K562 (cell line): ENCODE data around the gene GRIK1. TPM values are rescaled to one million over a fixed set of nuclear protein-coding genes. Genes with fewer than 3 reads are reported as not detected.
A peak's percentile ranks its signal among the peaks of the same experiment; 100 is the strongest.

Experiments used
- ATAC-seq: fragments of 200-7000 bp; cut with Tn5 transposase; 3 replicates; pipeline ENCODE4 v1.9.1; 2020; ENCODE audit warnings: moderate library complexity
- BruUV-seq: library from RNA; stranded (reverse); fragments of 400-500 nt; replicated peaks from 2 replicates; lab custom pipeline; 2021; lab: Mats Ljungman, UMichigan
- CTCF ChIA-PET: fragments of 300-600 bp; formaldehyde crosslinking; extraction: SDS; loops from one replicate; lab custom pipeline; 2021; ENCODE audit warnings: low intra/inter-chr PET ratio; lab: Yijun Ruan, JAX
- POLR2A ChIA-PET: fragments of 300-600, 350-650 bp; sonication (Branson Sonifier 250); formaldehyde crosslinking; extraction: SDS; loops from one replicate; lab custom pipeline; 2021; ENCODE audit warnings: antibody characterized with exemption, inconsistent platforms; lab: Yijun Ruan, JAX
- DNase-seq, 4 experiments: peaks; one replicate each; pipeline versions ENCODE4 v3.0.0 to v3.0.0-alpha.2; 2011 to 2018; ENCODE audit warnings: low spot score in 3 of 4, mixed read lengths in 3 of 4; ENCODE audit errors: extremely low read depth in 1 of 4
- FAIRE-seq: peaks from 2 replicates; lab custom pipeline; 2011; peaks lifted over from hg19 to GRCh38; lab: Jason Lieb, UNC
- H2AFZ ChIP-seq: 2 replicates; pipeline ENCODE4 v1.6.0; 2011; ENCODE audit warnings: low read depth, low read length, control low read depth, inconsistent platforms
- H3K27ac ChIP-seq: fragments of 200-600 bp; 3 replicates; pipeline ENCODE4 v1.8.0; 2011; ENCODE audit warnings: low read depth, mild to moderate bottlenecking, control low read depth, inconsistent platforms, low read length, moderate library complexity, mixed read lengths; ENCODE audit errors: extremely low read depth
- H3K27me3 ChIP-seq, 2 experiments: fragments of 300-600 bp in 1 of 2; 2 replicates in 1 of 2; 3 replicates in 1 of 2; pipeline versions ENCODE4 v1.6.0 to v1.8.0; 2011; ENCODE audit warnings: inconsistent platforms in 2 of 2, low read length in 2 of 2, mild to moderate bottlenecking in 1 of 2, mixed read lengths in 1 of 2, moderate library complexity in 1 of 2; ENCODE audit not compliant: control insufficient read depth in 2 of 2, insufficient read depth in 2 of 2
- H3K36me3 ChIP-seq: fragments of 300-600 bp; 3 replicates; pipeline ENCODE4 v1.8.0; 2011; ENCODE audit warnings: mild to moderate bottlenecking, low read length, inconsistent platforms; ENCODE audit not compliant: control insufficient read depth, insufficient read depth
- H3K4me1 ChIP-seq, 2 experiments: fragments of 200-600 bp in 1 of 2; replicated peaks in 1 of 2; 2 replicates in 1 of 2; 3 replicates in 1 of 2; pipeline versions ENCODE4 v1.5.1 to v1.8.0; 2011; ENCODE audit warnings: inconsistent platforms in 2 of 2, low read length in 2 of 2, mild to moderate bottlenecking in 1 of 2, mixed read lengths in 1 of 2, moderate library complexity in 1 of 2; ENCODE audit not compliant: control insufficient read depth in 2 of 2, insufficient read depth in 2 of 2
- H3K4me2 ChIP-seq: 2 replicates; pipeline ENCODE4 v1.6.1; 2011; ENCODE audit warnings: low read length, control low read depth, inconsistent platforms, mixed read lengths; ENCODE audit not compliant: insufficient read depth
- H3K4me3 ChIP-seq: fragments of 200-600 bp; sonication (generic), shearing (Covaris generic); 2 replicates; pipeline ENCODE4 v1.5.1; 2016; ENCODE audit warnings: control low read depth, inconsistent platforms
- H3K79me2 ChIP-seq: fragments of 200-600 bp; 3 replicates; pipeline ENCODE4 v1.8.0; 2011; ENCODE audit warnings: low read length, inconsistent platforms; ENCODE audit not compliant: control insufficient read depth, insufficient read depth
- H3K9ac ChIP-seq, 2 experiments: 2 replicates each; pipeline versions ENCODE4 v1.6.0 to v1.6.1; 2011; ENCODE audit warnings: low read depth in 2 of 2, low read length in 2 of 2, control low read depth in 1 of 2, inconsistent platforms in 1 of 2, mild to moderate bottlenecking in 1 of 2, mixed read lengths in 1 of 2; ENCODE audit not compliant: insufficient read depth in 1 of 2
- H3K9me1 ChIP-seq: one replicate; pipeline ENCODE4 v1.6.0; 2011; ENCODE audit warnings: inconsistent platforms, mild to moderate bottlenecking, low read length, moderate library complexity; ENCODE audit not compliant: control insufficient read depth, insufficient read depth
- H3K9me3 ChIP-seq: replicated peaks from 2 replicates; pipeline ENCODE4 v1.5.1; 2011; ENCODE audit warnings: low read depth, low read length, inconsistent platforms; ENCODE audit not compliant: control insufficient read depth, insufficient read depth
- H4K20me1 ChIP-seq: replicated peaks from 2 replicates; pipeline ENCODE4 v1.6.1; 2011; ENCODE audit warnings: low read length, inconsistent platforms, mixed read lengths; ENCODE audit not compliant: control insufficient read depth, insufficient read depth
- ATF1 ChIP-seq, 2 experiments: fragments of 450-650 bp in 1 of 2; IDR thresholded peaks; 2 replicates each; pipeline ENCODE4 v1.6.1; 2016; ENCODE audit warnings: missing compliant biosample characterization in 1 of 2, missing genetic modification characterization in 1 of 2
- PHF8 ChIP-seq: fragments of 200-600 bp; sonication (generic); IDR thresholded peaks from 2 replicates; pipeline ENCODE4 v1.6.1; 2012; ENCODE audit warnings: mixed run types, mild to moderate bottlenecking, inconsistent platforms, low read length, moderate library complexity, borderline replicate concordance
- PURB ChIP-seq: sonication (generic); formaldehyde crosslinking; IDR thresholded peaks from 2 replicates; pipeline ENCODE4 v1.9.0; 2021; ENCODE audit warnings: low read depth, mild to moderate bottlenecking, missing genetic modification reagents
- RAD21 ChIP-seq, 2 experiments: fragments of 250-450 bp in 1 of 2; fragments of 450-650 bp in 1 of 2; sonication (Bioruptor Pico) in 1 of 2; formaldehyde crosslinking in 1 of 2; IDR thresholded peaks in 1 of 2; conservative IDR thresholded peaks in 1 of 2; 2 replicates each; pipeline versions ENCODE4 v1.4.0 to v1.8.0; 2020 to 2022; ENCODE audit warnings: mild to moderate bottlenecking in 2 of 2, moderate library complexity in 1 of 2
- RHOXF2B ChIP-seq: fragments of 250-450 bp; sonication (Bioruptor Pico); conservative IDR thresholded peaks from 2 replicates; pipeline ENCODE4 v1.5.1; 2021
- SIX5 ChIP-seq, 2 experiments: IDR thresholded peaks; 2 replicates each; pipeline ENCODE4 v1.6.1; 2011; ENCODE audit warnings: low read length in 2 of 2, borderline replicate concordance in 1 of 2, low read depth in 1 of 2, mild to moderate bottlenecking in 1 of 2, moderate library complexity in 1 of 2; ENCODE audit not compliant: insufficient read depth in 1 of 2
- SRF ChIP-seq, 2 experiments: fragments of 250-450, 450-650 bp in 1 of 2; sonication (Bioruptor Pico) in 1 of 2; sonication (generic) in 1 of 2; formaldehyde crosslinking; IDR thresholded peaks; 2 replicates each; pipeline versions ENCODE4 v1.5.0 to v1.5.1; 2020 to 2022; ENCODE audit warnings: mild to moderate bottlenecking in 1 of 2, missing genetic modification reagents in 1 of 2
- ZKSCAN1 ChIP-seq: fragments of 150-350 bp; IDR thresholded peaks from 2 replicates; pipeline ENCODE4 v1.6.1; 2016; ENCODE audit warnings: low read depth, low read length
- ZNF586 ChIP-seq: fragments of 450-650 bp; formaldehyde crosslinking; conservative IDR thresholded peaks from 2 replicates; pipeline ENCODE4 v1.4.0; 2020; ENCODE audit warnings: mild to moderate bottlenecking, moderate library complexity
- WGBS: fragments of 100-300 bp; shearing (Covaris generic); methylation state at CpG from one replicate; pipeline ENCODE4 v1.1.6; 2016; ENCODE audit warnings: low coverage, mixed read lengths; ENCODE audit not compliant: insufficient coverage; ENCODE audit errors: missing lambda C conversion rate; 5-methylcytosine and 5-hydroxymethylcytosine counted together
- in situ Hi-C: fragments of 300-500 bp; cut with MboI; formaldehyde crosslinking; loops from 4 replicates; pipeline ENCODE4 v1.15.0; 2018; ENCODE audit warnings: inconsistent platforms, mixed read lengths
- intact Hi-C: fragments of 100-400 bp; cut with micrococcal nuclease; formaldehyde crosslinking; loops from 2 replicates; pipeline ENCODE4 v1.14.2; 2022
- polyA plus RNA-seq, 8 experiments: library from polyadenylated mRNA; depleted of rRNA in 4 of 8; stranded (reverse) in 5 of 8; unstranded in 3 of 8; fragments of >200 nt; fragmentation: Nextera tagmentation in 2 of 8; fragmentation: Illumina TruSeq in 1 of 8; extraction: Ambion mirVana in 2 of 8; extraction: Trizol in 1 of 8; gene quantifications; 2 replicates each; pipeline versions ENCODE4 v1.2.1 to v1.2.3, GENCODE V29; 2011 to 2014; ENCODE audit warnings: inconsistent platforms in 1 of 8, missing spikeins in 1 of 8
- total RNA-seq, 7 experiments: library from RNA; depleted of rRNA in 6 of 7; stranded (reverse); fragments of >200 nt in 6 of 7; fragmentation: Illumina TruSeq in 2 of 7; extraction: Trizol in 2 of 7; gene quantifications; 2 replicates each; pipeline versions ENCODE4 v1.2.1 to v1.2.3, GENCODE V29; 2011 to 2021; ENCODE audit warnings: low replicate concordance in 1 of 7
- TF ChIP-seq, protein P1 (sequence below): IDR thresholded peaks from 2 replicates; pipeline ENCODE4 v1.6.1; 2011; ENCODE audit warnings: borderline replicate concordance, low read depth, mild to moderate bottlenecking, moderate library complexity, low read length; ENCODE audit not compliant: insufficient read depth, poor library complexity, severe bottlenecking
- TF ChIP-seq, protein P2 (sequence below): fragments of 250-450 bp; sonication (Bioruptor Pico); IDR thresholded peaks from 2 replicates; pipeline ENCODE4 v1.9.0; 2021; ENCODE audit warnings: mild to moderate bottlenecking
- TF ChIP-seq, protein P3 (sequence below): sonication (generic); formaldehyde crosslinking; IDR thresholded peaks from 2 replicates; pipeline ENCODE4 v1.8.1; 2022; ENCODE audit warnings: missing genetic modification reagents
- TF ChIP-seq, protein P4 (sequence below): fragments of 200-800 bp; sonication (Bioruptor generic); IDR thresholded peaks from 2 replicates; pipeline ENCODE4 v1.6.1; 2017; ENCODE audit warnings: missing genetic modification characterization, missing compliant biosample characterization

GRIK1 gene
- total and polyA plus RNA-seq, 9 of the 15 experiments (the other 6 are each of a cell fraction or from before 2014, with no cell fraction given) = 0.17 to 2.8 (median 0.53) TPM

DNA sequence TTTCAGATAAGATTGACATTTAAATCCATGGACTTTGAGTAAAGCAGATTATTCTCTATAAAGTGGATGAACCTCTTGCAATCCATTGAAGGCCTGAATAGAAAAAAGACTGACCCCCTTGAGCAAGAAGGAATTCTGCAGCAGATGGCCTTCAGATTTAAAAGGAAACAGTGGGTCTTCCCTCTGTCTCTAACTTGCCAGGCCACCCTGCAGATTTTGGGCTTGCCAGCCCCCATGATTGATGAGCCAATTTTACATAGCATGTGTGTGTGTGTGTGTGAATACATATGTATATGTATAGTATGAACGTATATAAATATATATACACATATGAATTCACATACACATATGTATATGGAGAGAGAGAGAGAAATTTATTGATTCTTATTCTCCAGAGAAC, 113.4 kb downstream of the GRIK1 start (continued):
- no peak for TF ChIP-seq PHF8
- no peak for TF ChIP-seq SIX5 (IDR thresholded peaks at IDR 0.05; ENCODE audit: borderline replicate concordance in 1 of 2, insufficient read depth in 1 of 2, low read depth in 1 of 2, low read length in 2 of 2)
- TF ChIP-seq ATF1 (CRISPR knock-in tag; IDR thresholded peaks at IDR 0.05) = no peak
- TF ChIP-seq ATF1 (tag; IDR thresholded peaks at IDR 0.05) = no peak
- TF ChIP-seq, protein P1, sequence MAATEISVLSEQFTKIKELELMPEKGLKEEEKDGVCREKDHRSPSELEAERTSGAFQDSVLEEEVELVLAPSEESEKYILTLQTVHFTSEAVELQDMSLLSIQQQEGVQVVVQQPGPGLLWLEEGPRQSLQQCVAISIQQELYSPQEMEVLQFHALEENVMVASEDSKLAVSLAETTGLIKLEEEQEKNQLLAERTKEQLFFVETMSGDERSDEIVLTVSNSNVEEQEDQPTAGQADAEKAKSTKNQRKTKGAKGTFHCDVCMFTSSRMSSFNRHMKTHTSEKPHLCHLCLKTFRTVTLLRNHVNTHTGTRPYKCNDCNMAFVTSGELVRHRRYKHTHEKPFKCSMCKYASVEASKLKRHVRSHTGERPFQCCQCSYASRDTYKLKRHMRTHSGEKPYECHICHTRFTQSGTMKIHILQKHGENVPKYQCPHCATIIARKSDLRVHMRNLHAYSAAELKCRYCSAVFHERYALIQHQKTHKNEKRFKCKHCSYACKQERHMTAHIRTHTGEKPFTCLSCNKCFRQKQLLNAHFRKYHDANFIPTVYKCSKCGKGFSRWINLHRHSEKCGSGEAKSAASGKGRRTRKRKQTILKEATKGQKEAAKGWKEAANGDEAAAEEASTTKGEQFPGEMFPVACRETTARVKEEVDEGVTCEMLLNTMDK = no peak
- no peak for TF ChIP-seq RHOXF2B (CRISPR knock-in tag)
- no peak for TF ChIP-seq SRF (CRISPR knock-in tag; IDR thresholded peaks at IDR 0.05)

DNA sequence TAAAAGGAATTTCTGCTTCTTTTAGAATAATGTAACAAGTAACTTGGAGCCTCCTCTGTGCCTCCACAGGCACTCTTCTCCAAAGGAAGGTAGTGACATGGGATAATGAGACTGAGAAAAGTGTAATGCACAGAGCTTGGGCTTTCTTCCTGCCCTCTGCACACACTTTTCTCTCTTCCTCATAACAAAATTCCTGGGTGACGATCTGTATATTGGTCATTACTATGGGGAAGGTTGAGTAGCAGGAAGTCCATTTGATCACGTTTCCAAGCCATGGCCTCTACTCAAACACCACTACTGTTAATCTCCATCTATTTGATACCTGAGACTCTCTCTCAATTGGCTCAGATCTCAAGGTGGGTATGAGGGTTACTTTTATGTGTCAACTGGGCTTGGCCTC, 113.9 kb downstream of the GRIK1 start:
- Histone ChIP-seq H3K4me1 (no peaks in the 10 kb centered on the region), H3K27me3 (no peaks in the 10 kb centered on the region), H3K36me3 (no peaks in the 10 kb centered on the region), H4K20me1 (no peaks in the 10 kb centered on the region), H3K9me3 (no peaks in the 10 kb centered on the region), H2AFZ (peak overlapping the region; percentile 41; the same call in 1 of the 2 replicates), H3K4me3 (no peak overlapping the region), H3K9me1 (no peaks in the 10 kb centered on the region), H3K27ac (no peak overlapping the region), H3K79me2 (no peaks in the 10 kb centered on the region), H3K9ac (no peak overlapping the region), H3K4me2 (no peak overlapping the region)
- FAIRE-seq (no peak), DNase-seq (no peak), ATAC-seq (no peak)
- ChIA-PET CTCF (no interaction called here), POLR2A (no interaction called here)
- BruUV-seq = no TSS peak
- in situ Hi-C loops (no loop called here), intact Hi-C loops (no loop called here)
- 21% methylated on average over 2 of the region's 2 CpGs for WGBS
- no peak for TF ChIP-seq ZNF586
- no peak for TF ChIP-seq RAD21 (CRISPR knock-in tag; conservative IDR thresholded peaks at IDR 0.05 in 1 of 2, IDR thresholded peaks at IDR 0.05 in 1 of 2)
- TF ChIP-seq ZKSCAN1 = no peak
- TF ChIP-seq PURB (CRISPR knock-in tag) = no peak
- TF ChIP-seq, protein P2, sequence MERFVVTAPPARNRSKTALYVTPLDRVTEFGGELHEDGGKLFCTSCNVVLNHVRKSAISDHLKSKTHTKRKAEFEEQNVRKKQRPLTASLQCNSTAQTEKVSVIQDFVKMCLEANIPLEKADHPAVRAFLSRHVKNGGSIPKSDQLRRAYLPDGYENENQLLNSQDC (CRISPR knock-in tag) = no peak
- TF ChIP-seq, protein P3, sequence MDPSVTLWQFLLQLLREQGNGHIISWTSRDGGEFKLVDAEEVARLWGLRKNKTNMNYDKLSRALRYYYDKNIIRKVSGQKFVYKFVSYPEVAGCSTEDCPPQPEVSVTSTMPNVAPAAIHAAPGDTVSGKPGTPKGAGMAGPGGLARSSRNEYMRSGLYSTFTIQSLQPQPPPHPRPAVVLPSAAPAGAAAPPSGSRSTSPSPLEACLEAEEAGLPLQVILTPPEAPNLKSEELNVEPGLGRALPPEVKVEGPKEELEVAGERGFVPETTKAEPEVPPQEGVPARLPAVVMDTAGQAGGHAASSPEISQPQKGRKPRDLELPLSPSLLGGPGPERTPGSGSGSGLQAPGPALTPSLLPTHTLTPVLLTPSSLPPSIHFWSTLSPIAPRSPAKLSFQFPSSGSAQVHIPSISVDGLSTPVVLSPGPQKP = no peak
- TF ChIP-seq, protein P4, sequence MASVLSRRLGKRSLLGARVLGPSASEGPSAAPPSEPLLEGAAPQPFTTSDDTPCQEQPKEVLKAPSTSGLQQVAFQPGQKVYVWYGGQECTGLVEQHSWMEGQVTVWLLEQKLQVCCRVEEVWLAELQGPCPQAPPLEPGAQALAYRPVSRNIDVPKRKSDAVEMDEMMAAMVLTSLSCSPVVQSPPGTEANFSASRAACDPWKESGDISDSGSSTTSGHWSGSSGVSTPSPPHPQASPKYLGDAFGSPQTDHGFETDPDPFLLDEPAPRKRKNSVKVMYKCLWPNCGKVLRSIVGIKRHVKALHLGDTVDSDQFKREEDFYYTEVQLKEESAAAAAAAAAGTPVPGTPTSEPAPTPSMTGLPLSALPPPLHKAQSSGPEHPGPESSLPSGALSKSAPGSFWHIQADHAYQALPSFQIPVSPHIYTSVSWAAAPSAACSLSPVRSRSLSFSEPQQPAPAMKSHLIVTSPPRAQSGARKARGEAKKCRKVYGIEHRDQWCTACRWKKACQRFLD (CRISPR knock-in tag) = no peak
